HEK293 (cell line): ENCODE results near the gene SLC2A4RG.
A peak's percentile ranks its signal among the peaks of the same experiment; 100 is the strongest.

Experiments used
- CTCF ChIA-PET: fragments of 350-600 bp; formaldehyde crosslinking; extraction: SDS; loops from one replicate; lab custom pipeline; 2021; ENCODE audit warnings: antibody characterized with exemption; lab: Yijun Ruan, JAX
- POLR2A ChIA-PET: fragments of 300-600 bp; formaldehyde crosslinking; extraction: SDS; loops from one replicate; lab custom pipeline; 2020; ENCODE audit warnings: antibody characterized with exemption, inconsistent platforms; lab: Yijun Ruan, JAX
- H3K27ac ChIP-seq: fragments of 200-500 bp; sonication (Bioruptor generic); 2 replicates; pipeline ENCODE4 v1.5.1; 2014; ENCODE audit warnings: low read depth, low read length, control low read depth, inconsistent platforms; ENCODE audit errors: extremely low read depth
- H3K36me3 ChIP-seq, 2 experiments: fragments of 200-500 bp in 1 of 2; sonication (Bioruptor generic) in 1 of 2; 1 replicate in 1 of 2; 2 replicates in 1 of 2; pipeline ENCODE4 v1.5.1; 2014 to 2017; ENCODE audit warnings: inconsistent platforms in 2 of 2, low read length in 2 of 2; ENCODE audit not compliant: control insufficient read depth in 2 of 2, insufficient read depth in 1 of 2
- H3K4me1 ChIP-seq: fragments of 200-500 bp; sonication (Bioruptor generic); 2 replicates; pipeline ENCODE4 v1.5.1; 2014; ENCODE audit warnings: mild to moderate bottlenecking, low read length, inconsistent platforms; ENCODE audit not compliant: control insufficient read depth, insufficient read depth
- H3K4me3 ChIP-seq: 2 replicates; pipeline ENCODE4 v1.5.1; 2011; ENCODE audit warnings: low read depth, mild to moderate bottlenecking, control low read depth, low read length, moderate library complexity
- H3K9me3 ChIP-seq: fragments of 200-500 bp; sonication (Bioruptor generic); 2 replicates; pipeline ENCODE4 v1.5.1; 2014; ENCODE audit warnings: low read depth, low read length, inconsistent platforms; ENCODE audit not compliant: control insufficient read depth, insufficient read depth
- KLF1 ChIP-seq: fragments of 450-650 bp; formaldehyde crosslinking; IDR thresholded peaks from 2 replicates; pipeline ENCODE4 v1.5.1; 2016; ENCODE audit warnings: missing biosample characterization, missing genetic modification characterization
- MEIS1 ChIP-seq: sonication (generic); formaldehyde crosslinking; IDR thresholded peaks from 2 replicates; pipeline ENCODE4 v1.8.1; 2022; ENCODE audit warnings: missing genetic modification reagents, mild to moderate bottlenecking, borderline replicate concordance
- PRDM10 ChIP-seq: fragments of 450-650 bp; formaldehyde crosslinking; IDR thresholded peaks from 2 replicates; pipeline ENCODE4 v1.5.1; 2016; ENCODE audit warnings: missing biosample characterization, missing genetic modification characterization
- PRDM6 ChIP-seq: fragments of 450-650 bp; formaldehyde crosslinking; IDR thresholded peaks from 2 replicates; pipeline ENCODE4 v1.5.1; 2017; ENCODE audit warnings: missing biosample characterization, missing genetic modification characterization
- SP3 ChIP-seq: fragments of 450-650 bp; formaldehyde crosslinking; IDR thresholded peaks from 2 replicates; pipeline ENCODE4 v1.5.1; 2016; ENCODE audit warnings: missing biosample characterization, missing genetic modification characterization
- ZBTB21 ChIP-seq: fragments of 450-650 bp; formaldehyde crosslinking; IDR thresholded peaks from 2 replicates; pipeline ENCODE4 v1.5.1; 2017; ENCODE audit warnings: missing biosample characterization, missing genetic modification characterization
- ZBTB49 ChIP-seq: fragments of 450-650 bp; formaldehyde crosslinking; IDR thresholded peaks from 2 replicates; pipeline ENCODE4 v1.5.1; 2016; ENCODE audit warnings: missing biosample characterization, missing genetic modification characterization, low read depth
- ZBTB6 ChIP-seq: fragments of 450-650 bp; formaldehyde crosslinking; IDR thresholded peaks from 2 replicates; pipeline ENCODE4 v1.5.1; 2017; ENCODE audit warnings: missing biosample characterization, missing genetic modification characterization
- ZNF140 ChIP-seq: fragments of 450-650 bp; formaldehyde crosslinking; IDR thresholded peaks from 2 replicates; pipeline ENCODE4 v1.5.1; 2016; ENCODE audit warnings: missing biosample characterization, missing genetic modification characterization
- ZNF266 ChIP-seq: fragments of 450-650 bp; formaldehyde crosslinking; IDR thresholded peaks from 2 replicates; pipeline ENCODE4 v1.5.1; 2016; ENCODE audit warnings: missing biosample characterization, missing genetic modification characterization, low read depth
- ZNF48 ChIP-seq: fragments of 450-650 bp; formaldehyde crosslinking; IDR thresholded peaks from 2 replicates; pipeline ENCODE4 v1.5.1; 2016; ENCODE audit warnings: missing biosample characterization, missing genetic modification characterization
- ZNF488 ChIP-seq: fragments of 450-650 bp; formaldehyde crosslinking; IDR thresholded peaks from 2 replicates; pipeline ENCODE4 v1.5.1; 2016; ENCODE audit warnings: missing biosample characterization, missing genetic modification characterization
- ZNF513 ChIP-seq: fragments of 450-650 bp; IDR thresholded peaks from 2 replicates; pipeline ENCODE4 v1.5.1; 2018; ENCODE audit warnings: missing biosample characterization, missing genetic modification characterization
- ZNF580 ChIP-seq: fragments of 450-650 bp; formaldehyde crosslinking; IDR thresholded peaks from 2 replicates; pipeline ENCODE4 v1.5.1; 2016; ENCODE audit warnings: missing biosample characterization, missing genetic modification characterization
- ZNF600 ChIP-seq: fragments of 450-650 bp; formaldehyde crosslinking; IDR thresholded peaks from 2 replicates; pipeline ENCODE4 v1.5.1; 2016; ENCODE audit warnings: missing biosample characterization, missing genetic modification characterization
- ZNF621 ChIP-seq: fragments of 450-650 bp; formaldehyde crosslinking; IDR thresholded peaks from 2 replicates; pipeline ENCODE4 v1.5.1; 2017; ENCODE audit warnings: missing biosample characterization, missing genetic modification characterization
- ZSCAN4 ChIP-seq: fragments of 450-650 bp; formaldehyde crosslinking; IDR thresholded peaks from 2 replicates; pipeline ENCODE4 v1.5.1; 2017; ENCODE audit warnings: missing biosample characterization, missing genetic modification characterization

The SLC2A4RG gene

GRCh38 chr20:63708301-63709148, 31.1 kb upstream of the SLC2A4RG start (continued):
- TF ChIP-seq ZBTB49 (tag by site-specific recombination) (no peak), ZNF600 (tag by site-specific recombination) (no peak), ZNF140 (no peak), ZNF513 (tag by site-specific recombination) (no peak), MEIS1 (no peak), PRDM6 (no peak), ZBTB21 (tag by site-specific recombination) (no peak), ZBTB6 (tag by site-specific recombination) (no peak), ZNF580 (no peak), ZSCAN4 (tag by site-specific recombination) (no peak)

- no peak overlapping the region for H3K27ac ChIP-seq
- no peak for TF ChIP-seq ZNF266 (tag by site-specific recombination)
- no peak for TF ChIP-seq KLF1 (tag by site-specific recombination)
- no peak for TF ChIP-seq SP3
- no peak for TF ChIP-seq ZNF48
- TF ChIP-seq PRDM10 (tag by site-specific recombination), result no peak
- TF ChIP-seq ZNF621 (tag by site-specific recombination), result no peak
- no peak for TF ChIP-seq ZNF488 (tag by site-specific recombination)
- TF ChIP-seq ZSCAN4 (tag by site-specific recombination), result no peak
- peak overlapping the region; percentile 81 for H3K4me3 ChIP-seq
- H3K36me3 ChIP-seq, result peaks cover 43 to 70% of the 10 kb centered on the region in 2 experiments
- ChIA-PET CTCF (interaction anchor here (0.7 to 0.8 kb wide), 2 partner anchors 25 to 737 kb away, joined by 3 to 4 read pairs; no protein-coding TSS in a partner anchor), POLR2A (interaction anchor here (1.5 to 1.7 kb wide), 2 partner anchors 10 to 16 kb away, joined by 4 to 8 read pairs; no protein-coding TSS in a partner anchor)
- no peaks in the 10 kb centered on the region for H3K9me3 ChIP-seq
- 0 out of 2 replicates have a peak, but pooled peaks cover 3% of the 10 kb centered on the region for H3K4me1 ChIP-seq
Measured at GRCh38 chr20:63709149-63709527, 30.4 kb upstream of the SLC2A4RG start.
